CD14-positive monocyte (primary cell): ENCODE results near the gene HLA-DQB1. TPM values are rescaled to one million over a fixed set of nuclear protein-coding genes. Genes with fewer than 3 reads are reported as not detected.
A peak's percentile ranks its signal among the peaks of the same experiment; 100 is the strongest.

Experiments used
- DNase-seq, 3 donors: peaks; one replicate each; pipeline ENCODE4 v3.0.0-alpha.2; 2011 to 2022
- H2AFZ ChIP-seq: 2 replicates; pipeline ENCODE4 v1.6.0; 2012; ENCODE audit warnings: mild to moderate bottlenecking, low read depth, low read length, inconsistent platforms; ENCODE audit not compliant: insufficient read depth, poor library complexity, severe bottlenecking
- H3K27ac ChIP-seq, 2 donors: 1 replicate in 1 of 2; 2 replicates in 1 of 2; pipeline ENCODE4 v1.5.1; 2012 to 2013; ENCODE audit warnings: low read length in 2 of 2, control low read depth in 1 of 2, inconsistent platforms in 1 of 2, low read depth in 1 of 2, mild to moderate bottlenecking in 1 of 2
- H3K27me3 ChIP-seq, 2 donors: one replicate each; pipeline versions ENCODE4 v1.6.0 to v1.6.1; 2011 to 2013; ENCODE audit warnings: low read length in 2 of 2; ENCODE audit not compliant: control insufficient read depth in 2 of 2, insufficient read depth in 2 of 2
- H3K36me3 ChIP-seq, 2 donors: replicated peaks in 1 of 2; 1 replicate in 1 of 2; 2 replicates in 1 of 2; pipeline versions ENCODE4 v1.5.1 to v1.6.1; 2012 to 2013; ENCODE audit warnings: low read length in 2 of 2, control low read depth in 1 of 2, inconsistent platforms in 1 of 2, mild to moderate bottlenecking in 1 of 2; ENCODE audit not compliant: insufficient read depth in 2 of 2, control insufficient read depth in 1 of 2
- H3K4me1 ChIP-seq, 2 donors: 1 replicate in 1 of 2; 2 replicates in 1 of 2; pipeline versions ENCODE4 v1.5.1 to v1.6.1; 2012 to 2013; ENCODE audit warnings: low read length in 2 of 2, control low read depth in 1 of 2, inconsistent platforms in 1 of 2, mild to moderate bottlenecking in 1 of 2, moderate library complexity in 1 of 2; ENCODE audit not compliant: insufficient read depth in 2 of 2, control insufficient read depth in 1 of 2
- H3K4me2 ChIP-seq: replicated peaks from 2 replicates; pipeline ENCODE3; 2012; ENCODE audit warnings: low read length, moderate library complexity, mild to moderate bottlenecking; ENCODE audit not compliant: poor library complexity, severe bottlenecking; ENCODE audit errors: extremely low read depth
- H3K4me3 ChIP-seq, 3 experiments: fragments of 200-600 bp in 1 of 3; sonication (generic) in 1 of 3; replicated peaks in 1 of 3; 1 replicate in 2 of 3; 2 replicates in 1 of 3; pipeline ENCODE4 v1.5.1; 2011 to 2013; ENCODE audit warnings: low read length in 3 of 3, mild to moderate bottlenecking in 3 of 3, control low read depth in 2 of 3, low read depth in 2 of 3, inconsistent platforms in 1 of 3, moderate library complexity in 1 of 3
- H3K79me2 ChIP-seq: 2 replicates; pipeline ENCODE4 v1.6.0; 2012; ENCODE audit warnings: mild to moderate bottlenecking, control low read depth, inconsistent platforms, low read length, moderate library complexity; ENCODE audit not compliant: insufficient read depth
- H3K9ac ChIP-seq: 2 replicates; pipeline ENCODE4 v1.6.0; 2017; ENCODE audit warnings: low read length, mild to moderate bottlenecking; ENCODE audit not compliant: insufficient read depth, poor library complexity, severe bottlenecking
- H3K9me3 ChIP-seq, 2 donors: replicated peaks in 1 of 2; 1 replicate in 1 of 2; 2 replicates in 1 of 2; pipeline versions ENCODE4 v1.5.1 to v1.6.1; 2012 to 2013; ENCODE audit warnings: low read length in 2 of 2, control low read depth in 1 of 2; ENCODE audit not compliant: control insufficient read depth in 1 of 2, insufficient read depth in 1 of 2
- H4K20me1 ChIP-seq: 2 replicates; pipeline ENCODE4 v1.6.0; 2012; ENCODE audit warnings: mild to moderate bottlenecking, low read length, control low read depth, moderate library complexity; ENCODE audit not compliant: insufficient read depth
- H3K27ac Mint-ChIP-seq, 7 donors: one replicate each; pipeline ENCODE4 v1.8.0; 2020; ENCODE audit warnings: mild to moderate bottlenecking in 7 of 7, mixed read lengths in 7 of 7, moderate library complexity in 6 of 7, inconsistent platforms in 2 of 7
- H3K27me3 Mint-ChIP-seq, 3 donors: one replicate each; pipeline ENCODE4 v1.8.0; 2021 to 2022; ENCODE audit warnings: low read depth in 3 of 3, mild to moderate bottlenecking in 3 of 3, mixed read lengths in 3 of 3, moderate library complexity in 3 of 3, inconsistent platforms in 1 of 3
- H3K36me3 Mint-ChIP-seq, 2 donors: one replicate each; pipeline ENCODE4 v1.8.0; 2020; ENCODE audit warnings: mixed read lengths in 2 of 2, inconsistent platforms in 1 of 2, mild to moderate bottlenecking in 1 of 2
- H3K4me1 Mint-ChIP-seq: one replicate; pipeline ENCODE4 v1.8.0; 2020; ENCODE audit warnings: mild to moderate bottlenecking, mixed read lengths
- H3K4me3 Mint-ChIP-seq, 2 donors: one replicate each; pipeline ENCODE4 v1.8.0; 2020; ENCODE audit warnings: mild to moderate bottlenecking in 2 of 2, mixed read lengths in 2 of 2, moderate library complexity in 1 of 2
- H3K9me3 Mint-ChIP-seq, 7 donors: one replicate each; pipeline ENCODE4 v1.8.0; 2020 to 2022; ENCODE audit warnings: mixed read lengths in 7 of 7, mild to moderate bottlenecking in 6 of 7, moderate library complexity in 6 of 7, inconsistent platforms in 2 of 7
- WGBS: methylation state at CpG from one replicate; pipeline ENCODE4 v1.1.5; 2013; ENCODE audit warnings: missing lambda C conversion rate; ENCODE audit not compliant: insufficient coverage; 5-methylcytosine and 5-hydroxymethylcytosine counted together
- intact Hi-C, 2 donors: fragments of 100-400 bp; cut with micrococcal nuclease; formaldehyde crosslinking; loops; one replicate each; pipeline versions ENCODE4 v1.15.0 to v1.15.1; 2023
- polyA plus RNA-seq, 3 donors: library from polyadenylated mRNA; depleted of rRNA in 1 of 3; unstranded in 2 of 3; stranded (reverse) in 1 of 3; fragments of 300-500 nt in 2 of 3; fragments of >200 nt in 1 of 3; fragmentation: Illumina TruSeq in 2 of 3; gene quantifications; 1 replicate in 2 of 3; 2 replicates in 1 of 3; pipeline ENCODE4 v1.2.3, GENCODE V29; 2012 to 2021
- TF ChIP-seq, protein P1 (sequence below): fragments of 200-600 bp; IDR thresholded peaks from one replicate; pipeline ENCODE4 v1.8.0; 2022; ENCODE audit warnings: antibody characterized with exemption, mild to moderate bottlenecking

The HLA-DQB1 gene
- polyA plus RNA-seq, 3 donors: 66.7 to 638 (median 246) TPM

DNA sequence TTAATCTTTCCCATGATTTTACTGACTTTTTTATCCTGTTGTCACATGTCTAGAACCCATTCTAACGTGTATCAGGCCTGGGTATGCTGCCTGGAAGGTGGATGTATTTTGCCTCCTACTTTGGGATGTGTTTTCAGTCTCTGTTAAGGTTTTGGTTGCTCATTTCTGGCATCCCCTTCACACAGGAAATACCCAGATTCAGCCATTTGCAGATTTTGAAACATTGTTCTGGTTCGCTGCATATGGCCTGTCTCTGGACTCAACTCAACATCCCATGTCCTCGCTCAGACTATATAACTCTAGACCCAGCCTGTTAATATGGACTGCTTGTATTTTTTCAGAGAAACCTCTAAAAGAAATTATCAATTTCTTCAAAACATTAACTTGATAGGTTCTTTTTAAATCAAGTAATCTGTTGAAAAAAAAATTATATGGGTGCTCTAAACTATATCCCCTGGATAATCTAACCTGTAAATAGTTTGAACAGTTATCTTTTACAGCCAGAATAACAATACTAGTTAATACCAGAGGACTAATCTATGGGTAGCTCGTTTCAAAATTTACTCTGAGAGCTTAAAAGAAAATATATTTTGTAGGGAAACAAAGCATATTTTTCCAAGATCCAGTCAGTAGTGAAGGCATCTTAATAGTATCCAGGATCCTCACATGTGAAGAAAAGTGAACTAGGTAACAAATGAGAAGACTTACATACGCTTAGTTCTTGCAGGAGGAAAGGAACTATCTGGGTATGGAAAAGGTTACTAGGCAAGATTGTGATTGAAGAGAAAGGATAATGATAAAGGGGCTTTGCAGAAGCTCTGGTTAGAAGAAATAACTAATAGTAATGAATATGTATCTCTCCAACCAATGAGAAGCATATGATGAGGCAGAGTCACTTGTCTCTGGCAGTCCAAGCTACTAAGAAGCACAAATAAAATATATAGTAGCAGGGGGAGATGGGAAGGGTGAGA is 23.4 kb upstream of the HLA-DQB1 start:
- peak overlapping the region in 1 of 2 donors; percentile 50 for H3K4me3 Mint-ChIP-seq
- no peak overlapping the region for H3K27ac ChIP-seq
- H3K79me2 ChIP-seq: no peaks in the 10 kb centered on the region
- peaks cover 0 to 8% (median 7%) of the 10 kb centered on the region in 3 donors for H3K27me3 Mint-ChIP-seq
- peaks cover 6 to 7% of the 10 kb centered on the region in 2 donors for H3K4me1 ChIP-seq
- no peaks in the 10 kb centered on the region for H3K9me3 ChIP-seq
- peak; percentile 32 to 55 (median 49) for DNase-seq
- H2AFZ ChIP-seq: no peak overlapping the region
- WGBS: no CpG with 5 or more reads among the region's 5 CpGs
- H3K27ac Mint-ChIP-seq: peak overlapping the region in 4 of 7 donors; percentile 18 to 63 (median 48)
- H4K20me1 ChIP-seq: no peaks in the 10 kb centered on the region
- no peaks in the 10 kb centered on the region for H3K27me3 ChIP-seq
- peaks cover 26% of the 10 kb centered on the region for H3K4me1 Mint-ChIP-seq
- no peaks in the 10 kb centered on the region for H3K36me3 ChIP-seq
- H3K4me3 ChIP-seq: no peak overlapping the region
- intact Hi-C loops: no loop called here
- H3K4me2 ChIP-seq: no peak overlapping the region
- H3K9me3 Mint-ChIP-seq: peaks cover 0 to 5% (median 0%) of the 10 kb centered on the region in 7 donors
- no peak overlapping the region for H3K9ac ChIP-seq
- H3K36me3 Mint-ChIP-seq: peaks cover 0 to 3% of the 10 kb centered on the region in 2 donors
- TF ChIP-seq, protein P1, sequence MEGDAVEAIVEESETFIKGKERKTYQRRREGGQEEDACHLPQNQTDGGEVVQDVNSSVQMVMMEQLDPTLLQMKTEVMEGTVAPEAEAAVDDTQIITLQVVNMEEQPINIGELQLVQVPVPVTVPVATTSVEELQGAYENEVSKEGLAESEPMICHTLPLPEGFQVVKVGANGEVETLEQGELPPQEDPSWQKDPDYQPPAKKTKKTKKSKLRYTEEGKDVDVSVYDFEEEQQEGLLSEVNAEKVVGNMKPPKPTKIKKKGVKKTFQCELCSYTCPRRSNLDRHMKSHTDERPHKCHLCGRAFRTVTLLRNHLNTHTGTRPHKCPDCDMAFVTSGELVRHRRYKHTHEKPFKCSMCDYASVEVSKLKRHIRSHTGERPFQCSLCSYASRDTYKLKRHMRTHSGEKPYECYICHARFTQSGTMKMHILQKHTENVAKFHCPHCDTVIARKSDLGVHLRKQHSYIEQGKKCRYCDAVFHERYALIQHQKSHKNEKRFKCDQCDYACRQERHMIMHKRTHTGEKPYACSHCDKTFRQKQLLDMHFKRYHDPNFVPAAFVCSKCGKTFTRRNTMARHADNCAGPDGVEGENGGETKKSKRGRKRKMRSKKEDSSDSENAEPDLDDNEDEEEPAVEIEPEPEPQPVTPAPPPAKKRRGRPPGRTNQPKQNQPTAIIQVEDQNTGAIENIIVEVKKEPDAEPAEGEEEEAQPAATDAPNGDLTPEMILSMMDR: no peak

DNA sequence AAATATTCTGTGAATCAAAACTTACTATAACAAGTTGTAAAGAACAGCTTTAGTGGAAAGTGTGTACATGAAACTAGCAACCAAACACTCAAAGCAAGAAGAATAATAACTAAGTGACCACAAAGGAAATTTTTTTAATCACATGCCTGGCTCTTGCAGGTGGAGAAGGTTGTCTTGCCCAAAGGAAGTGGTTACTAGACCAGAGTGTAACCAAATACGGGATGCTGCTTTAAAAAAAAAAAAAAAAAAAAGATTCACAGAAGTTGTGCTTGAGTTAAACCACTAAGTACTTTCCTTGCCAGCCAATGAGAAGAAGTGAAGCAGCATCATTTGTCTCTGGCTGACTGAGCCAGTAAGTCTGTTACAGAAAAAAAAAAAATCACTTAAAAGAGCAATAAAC is 19.1 kb upstream of the HLA-DQB1 start:
- Mint-ChIP-seq H3K27me3 (peaks cover 0 to 3% (median 1%) of the 10 kb centered on the region in 3 donors), H3K27ac (peak overlapping the region in 2 of 7 donors; percentile 33 to 56), H3K9me3 (peaks cover 0 to 2% (median 0%) of the 10 kb centered on the region in 7 donors), H3K4me3 (peak overlapping the region in 1 of 2 donors; percentile 39), H3K36me3 (peaks cover 0 to 3% of the 10 kb centered on the region in 2 donors), H3K4me1 (peaks cover 23% of the 10 kb centered on the region)
- Histone ChIP-seq H3K9ac (no peak overlapping the region), H3K4me1 (peaks cover 6 to 7% of the 10 kb centered on the region in 2 donors), H2AFZ (no peak overlapping the region), H3K27me3 (no peaks in the 10 kb centered on the region), H3K36me3 (no peaks in the 10 kb centered on the region), H3K4me2 (no peak overlapping the region), H3K9me3 (no peaks in the 10 kb centered on the region), H3K79me2 (no peaks in the 10 kb centered on the region), H3K27ac (no peak overlapping the region), H4K20me1 (no peaks in the 10 kb centered on the region), H3K4me3 (no peak overlapping the region)
- no CpG with 5 or more reads among the region's 1 CpG for WGBS
- intact Hi-C loops: no loop called here
- DNase-seq: peak; percentile 41 to 80 (median 59)
- TF ChIP-seq, protein P1: no peak
